Pons (tissue), 1 donor: ENCODE measurements around the gene PCSK5.
"Not testable (repeated sequence)": the region's sequence is repeated elsewhere in the genome, so short reads cannot be mapped to it uniquely, and the experiment has no call there.

ENCODE experiments used
- DNase-seq: peaks from one replicate; pipeline ENCODE4 v3.0.0-alpha.2; 2016; ENCODE audit warnings: low spot score

PCSK5 gene

DNA sequence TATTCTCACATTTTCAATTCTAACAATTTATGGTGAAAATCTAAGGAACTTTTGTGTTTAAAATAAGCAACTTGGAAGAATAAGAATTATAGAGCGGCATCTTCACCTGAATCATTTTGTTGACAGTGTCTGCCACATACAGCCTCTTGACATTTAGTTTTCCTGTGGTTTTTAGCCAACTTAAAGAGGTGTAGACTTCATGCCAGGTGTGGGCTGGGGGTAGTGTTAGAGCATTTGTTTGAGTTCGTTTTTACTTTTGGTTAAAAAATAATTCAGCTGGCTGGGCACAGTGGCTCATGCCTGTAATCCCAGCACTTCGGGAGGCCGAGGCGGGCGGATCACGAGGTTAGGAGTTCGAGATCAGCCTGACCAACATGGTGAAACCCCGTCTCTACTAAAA lies 72.8 kb downstream of the PCSK5 start:
- DNase-seq, result not testable (repeated sequence)

- no peak for DNase-seq
Measured at GRCh38 chr9:75964427-75964826, 74.0 kb downstream of the PCSK5 start.

- no peak for DNase-seq
Measured at GRCh38 chr9:75965231-75965630, 74.8 kb downstream of the PCSK5 start.

DNA sequence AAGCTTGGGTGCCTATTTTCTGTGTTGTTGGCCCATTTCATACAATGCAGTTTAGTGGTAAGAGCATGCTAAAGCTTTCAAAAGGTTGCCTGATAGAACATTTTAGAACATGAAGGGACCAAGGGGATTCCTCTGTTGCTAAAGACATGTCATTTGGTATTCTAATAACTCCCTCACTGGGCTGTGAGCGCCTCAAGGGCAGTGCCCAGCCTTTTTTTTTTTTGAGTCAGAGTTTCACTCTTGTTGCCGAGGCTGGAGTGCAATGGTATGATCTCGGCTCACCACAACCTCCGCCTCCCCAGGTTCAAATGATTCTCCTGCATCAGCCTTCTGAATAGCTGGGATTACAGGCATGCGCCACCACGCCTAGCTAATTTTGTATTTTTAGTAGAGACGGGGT lies 77.1 kb downstream of the PCSK5 start:
- DNase-seq, result no peak

GRCh38 chr9:75974016-75974766 lies 83.7 kb downstream of the PCSK5 start:
- DNase-seq, result no peak

- no peak for DNase-seq
Measured at GRCh38 chr9:75975071-75975470, 84.6 kb downstream of the PCSK5 start.

DNA sequence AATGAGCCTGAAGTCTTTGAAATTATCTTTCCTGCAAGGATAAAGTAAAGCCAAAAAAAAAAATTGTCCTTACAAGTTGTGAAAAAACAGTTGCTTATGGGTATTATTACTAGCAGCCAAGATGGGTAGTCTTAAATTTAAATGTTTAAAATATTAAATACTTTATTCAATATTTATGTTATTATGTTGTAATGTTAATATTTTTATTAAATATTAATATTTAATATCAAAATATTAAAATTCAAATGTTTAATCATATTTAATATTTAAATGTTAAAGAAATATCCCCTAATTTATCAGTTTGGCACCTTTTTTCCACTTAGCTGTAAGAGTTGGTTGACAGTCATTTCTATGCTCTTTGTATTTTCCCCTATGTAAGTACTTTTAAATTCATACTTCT lies 86.1 kb downstream of the PCSK5 start:
- DNase-seq, result no peak

GRCh38 chr9:75979362-75979761 lies 88.9 kb downstream of the PCSK5 start:
- no peak for DNase-seq

GRCh38 chr9:75983319-75984045 lies 93.0 kb downstream of the PCSK5 start:
- no peak for DNase-seq

GRCh38 chr9:75985515-75985914 lies 95.0 kb downstream of the PCSK5 start:
- no peak for DNase-seq

DNA sequence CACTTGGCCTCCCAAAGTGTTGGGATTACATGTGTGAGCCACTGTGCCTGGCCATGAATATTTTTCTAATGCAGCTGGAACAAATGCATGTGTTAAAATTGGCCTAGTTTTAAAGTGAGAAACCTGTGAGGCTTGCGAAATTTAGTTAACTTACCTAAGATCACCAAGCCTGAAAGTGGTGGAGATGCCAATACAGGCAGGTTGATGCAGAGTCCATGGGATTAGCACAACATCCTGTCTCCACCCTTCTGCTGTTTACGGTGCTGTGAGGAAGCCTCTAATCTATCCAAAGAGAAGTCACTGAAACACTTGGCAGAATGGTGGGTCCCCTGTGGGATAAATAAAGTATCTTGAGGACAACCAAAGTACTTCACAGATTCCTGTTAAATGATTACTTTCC lies 98.2 kb downstream of the PCSK5 start:
- no peak for DNase-seq

GRCh38 chr9:75990156-75990555 lies 99.7 kb downstream of the PCSK5 start:
- no peak for DNase-seq

GRCh38 chr9:75990576-75991304 lies 100.3 kb downstream of the PCSK5 start:
- DNase-seq, result no peak

GRCh38 chr9:75992482-75993206 lies 102.2 kb downstream of the PCSK5 start:
- no peak for DNase-seq

DNA sequence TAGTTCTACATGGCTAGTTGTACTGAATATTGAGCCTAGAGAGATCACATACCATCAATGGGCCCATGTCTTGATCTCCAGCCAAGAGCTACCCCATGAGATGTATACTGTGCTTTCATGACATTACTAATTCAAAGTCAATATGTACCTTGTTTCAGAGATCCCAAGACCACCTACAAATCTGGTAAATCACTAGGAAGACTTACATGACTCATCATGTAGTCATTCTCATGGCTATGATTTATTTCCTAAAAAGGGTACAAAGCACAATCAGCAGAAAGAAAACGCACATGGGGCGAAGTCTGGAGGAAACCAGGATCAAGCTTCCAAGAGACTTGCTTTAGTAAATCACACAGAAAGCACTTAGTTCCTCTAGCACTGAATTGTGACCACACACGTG lies 103.0 kb downstream of the PCSK5 start:
- no peak for DNase-seq

DNA sequence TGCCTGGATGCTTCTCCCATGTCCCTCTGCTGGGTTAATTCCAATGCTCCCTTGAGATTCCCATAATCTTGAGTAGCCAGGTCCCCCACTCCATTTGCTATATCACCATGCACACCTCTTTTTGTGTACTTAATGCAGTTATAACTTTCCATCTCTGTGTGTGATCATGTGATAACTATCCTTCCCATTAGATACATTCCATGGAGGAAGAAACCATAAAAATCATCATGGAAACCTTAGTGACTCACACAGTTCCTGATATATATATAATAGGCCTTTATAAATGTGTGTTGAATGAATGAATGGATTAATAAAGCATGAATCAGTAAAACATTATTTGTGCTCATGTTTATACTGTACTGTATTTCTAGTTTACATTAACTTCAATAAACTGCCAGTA lies 104.6 kb downstream of the PCSK5 start:
- no peak for DNase-seq

DNA sequence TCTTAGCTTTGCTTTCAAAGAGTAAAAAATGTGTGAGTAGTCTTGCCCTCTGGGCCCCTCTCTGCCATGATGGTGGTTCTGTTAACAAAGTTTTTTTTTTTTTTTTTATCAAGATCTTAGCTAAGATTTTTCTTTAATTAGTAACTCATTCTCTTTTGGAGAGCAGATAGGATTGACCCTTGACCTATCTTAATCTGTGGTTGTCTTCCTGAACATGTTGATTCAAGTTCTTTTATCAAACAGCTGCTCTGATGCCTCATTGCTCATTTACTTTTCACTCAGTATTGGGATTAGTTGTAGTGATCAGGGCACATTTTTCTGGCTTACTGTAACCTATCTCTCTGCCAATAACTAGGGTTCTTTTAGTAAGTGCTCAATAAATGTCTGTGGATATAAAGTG lies 106.3 kb downstream of the PCSK5 start:
- DNase-seq, result no peak

- no peak for DNase-seq
Measured at GRCh38 chr9:75997206-75997605, 106.7 kb downstream of the PCSK5 start.

DNA sequence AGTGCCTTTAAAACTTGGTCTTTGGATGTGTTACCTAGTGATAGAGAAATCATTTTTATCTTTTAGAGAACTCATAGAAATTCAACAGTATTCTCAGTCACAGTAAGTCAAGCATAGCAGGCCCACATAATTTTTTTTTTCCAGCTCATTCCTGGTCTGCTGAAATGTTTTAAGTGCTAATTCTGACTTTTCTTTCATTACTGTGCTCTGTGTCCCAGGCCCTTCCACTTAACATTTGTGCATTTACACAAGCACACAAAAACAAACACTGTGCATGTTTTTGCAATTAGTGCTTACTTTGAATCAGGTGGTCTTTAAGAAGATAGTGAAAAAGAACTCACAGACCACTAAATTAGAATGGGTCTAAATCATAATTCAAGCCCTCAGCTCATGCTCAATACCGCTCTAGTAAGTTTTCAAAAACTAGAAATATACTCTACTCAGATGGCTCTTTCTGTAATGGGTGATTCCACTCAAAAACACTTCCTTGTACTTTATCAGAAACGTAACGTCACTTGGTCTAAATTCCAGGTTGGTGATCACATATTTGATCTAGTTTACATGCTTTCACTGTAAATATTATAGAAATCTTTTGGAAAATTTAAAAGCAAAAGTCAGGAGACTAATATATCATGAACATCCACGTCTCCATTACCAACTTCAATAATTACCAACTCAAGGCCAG lies 107.8 kb downstream of the PCSK5 start:
- DNase-seq, result no peak

- DNase-seq, result no peak
Measured at GRCh38 chr9:76001459-76001858, 111.0 kb downstream of the PCSK5 start.

- no peak for DNase-seq
Measured at GRCh38 chr9:76003041-76003440, 112.6 kb downstream of the PCSK5 start.

DNA sequence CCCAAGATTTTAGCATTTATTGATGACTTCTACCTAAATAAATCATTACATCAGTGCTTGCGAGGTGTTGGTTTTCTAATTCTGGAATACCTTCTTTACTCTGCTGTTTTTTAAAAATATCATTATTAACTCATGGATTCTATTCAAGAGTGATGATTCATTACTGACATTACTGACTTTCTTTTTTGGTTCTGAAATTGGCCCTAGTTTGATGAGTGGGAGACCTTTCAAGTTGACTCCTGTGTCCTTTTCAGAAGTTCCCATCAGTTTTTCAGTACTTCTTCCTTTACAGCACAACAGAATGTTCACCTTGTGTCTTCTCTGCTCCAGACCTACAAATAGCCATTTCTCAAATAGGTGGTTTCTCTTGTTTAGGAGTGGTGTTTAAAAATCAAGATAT lies 114.1 kb downstream of the PCSK5 start:
- DNase-seq, result no peak
